ENCODE measurements around the gene COA7.
"Not testable (repeated sequence)": the region's sequence is repeated elsewhere in the genome, so short reads cannot be mapped to it uniquely, and the experiment has no call there.

COA7 gene

DNA sequence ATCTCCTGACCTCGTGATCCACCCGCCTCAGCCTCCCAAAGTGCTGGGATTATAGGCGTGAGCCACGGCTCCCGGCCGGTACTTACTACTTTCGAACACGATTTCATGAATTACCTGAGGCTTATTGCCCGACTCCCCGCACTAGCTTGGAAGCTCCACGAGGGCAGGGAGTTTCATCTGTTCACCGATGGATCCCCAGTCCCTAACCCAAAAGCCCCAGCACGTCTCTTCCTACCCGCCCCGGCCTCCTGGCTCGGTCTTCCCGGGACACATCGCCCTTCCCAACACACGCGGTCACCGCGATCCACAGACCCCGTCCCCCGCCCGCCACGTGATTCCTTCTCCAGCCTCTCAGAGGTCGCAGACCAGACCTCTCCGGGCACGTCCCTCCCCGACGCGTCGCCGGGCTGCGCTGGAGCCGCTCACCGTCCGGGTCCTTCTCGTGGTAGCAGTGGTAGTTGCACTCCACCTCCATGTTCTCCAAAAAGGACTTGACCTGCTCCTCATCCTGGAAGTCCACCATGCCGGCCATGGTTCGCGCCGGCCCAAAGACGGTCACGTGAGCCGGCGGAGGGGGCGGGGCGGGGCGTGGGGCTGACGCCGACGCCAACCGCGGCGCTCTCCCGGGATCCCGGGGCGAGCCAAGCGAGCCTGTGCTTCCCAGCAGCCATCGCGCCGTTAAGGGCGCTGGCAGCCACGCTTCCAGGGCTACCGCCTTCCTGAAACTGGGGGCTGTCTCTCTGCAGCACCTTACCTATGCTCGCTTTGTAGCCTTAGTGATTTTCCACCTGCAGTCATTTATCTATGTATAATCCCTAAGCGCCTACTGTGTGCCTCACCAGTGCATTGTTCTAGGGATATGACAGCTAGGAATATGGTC is at the start of gene COA7:
TSS of gene COA7 (minus strand) at position 553 of the 880 bp plus-strand sequence. CDS start at position 532, 21 bp downstream.
- Mint-ChIP-seq H3K4me1 (peaks cover 38% of the 10 kb centered on the region), H3K4me3 (peak within 1 kb of the TSS; percentile 90), H3K27ac (peak within 1 kb of the TSS; percentile 87), H3K9me3 (no peaks in the 10 kb centered on the region), H3K36me3 (peaks cover 10% of the 10 kb centered on the region), H3K27me3 (peaks cover 11% of the 10 kb centered on the region)
- CTCF ChIA-PET, result interaction anchor here (1.0 kb wide), 1 partner anchor 485 kb away, joined by 4 read pairs; no protein-coding TSS in a partner anchor
- DNase-seq, result peak; percentile 77

DNA sequence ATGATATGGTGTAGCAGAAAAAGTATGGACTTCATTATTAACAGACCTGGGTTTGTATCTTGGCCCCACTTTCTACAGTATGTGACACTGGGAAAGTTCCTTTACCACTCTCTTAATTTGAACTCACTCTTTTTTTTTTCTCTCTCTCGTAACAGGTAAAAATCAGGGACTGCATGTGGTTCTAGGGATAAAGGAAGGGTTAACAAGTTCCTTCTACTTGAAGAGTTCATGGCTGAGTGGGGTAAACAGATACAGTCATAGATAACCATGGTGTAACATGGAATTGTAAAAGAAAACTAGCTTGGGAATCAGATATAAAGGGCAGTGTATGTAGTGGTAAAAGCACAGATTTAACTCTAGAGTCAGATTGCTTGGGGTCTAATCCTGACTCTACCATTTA is 49.3 kb upstream of the COA7 start:
- H3K36me3 Mint-ChIP-seq, result no peaks in the 10 kb centered on the region
- no peaks in the 10 kb centered on the region for H3K9me3 Mint-ChIP-seq
- no peak for DNase-seq
- CTCF ChIA-PET, result interaction anchor here (0.6 to 1.9 kb wide), 2 partner anchors 46 to 380 kb away, joined by 3 to 4 read pairs; no protein-coding TSS in a partner anchor
- no peak overlapping the region for H3K27ac Mint-ChIP-seq
- no peaks in the 10 kb centered on the region for H3K4me1 Mint-ChIP-seq
- H3K4me3 Mint-ChIP-seq, result no peak overlapping the region
- H3K27me3 Mint-ChIP-seq, result no peaks in the 10 kb centered on the region

GRCh38 chr1:52746189-52746588 is 48.0 kb upstream of the COA7 start:
- peaks cover 5% of the 10 kb centered on the region for H3K36me3 Mint-ChIP-seq
- H3K9me3 Mint-ChIP-seq, result no peaks in the 10 kb centered on the region
- no peaks in the 10 kb centered on the region for H3K27me3 Mint-ChIP-seq
- DNase-seq, result no peak
- CTCF ChIA-PET, result no interaction called here
- H3K4me3 Mint-ChIP-seq, result no peak overlapping the region
- no peak overlapping the region for H3K27ac Mint-ChIP-seq
- H3K4me1 Mint-ChIP-seq, result peaks cover 4% of the 10 kb centered on the region

- no peak for DNase-seq
- Mint-ChIP-seq H3K4me3 (no peak overlapping the region), H3K9me3 (no peaks in the 10 kb centered on the region), H3K27me3 (no peaks in the 10 kb centered on the region), H3K27ac (no peak overlapping the region), H3K4me1 (peaks cover 4% of the 10 kb centered on the region), H3K36me3 (peaks cover 9% of the 10 kb centered on the region)
- CTCF ChIA-PET, result no interaction called here
These were observed 43.1 kb upstream of the COA7 start for GRCh38 chr1:52741259-52741658.

DNA sequence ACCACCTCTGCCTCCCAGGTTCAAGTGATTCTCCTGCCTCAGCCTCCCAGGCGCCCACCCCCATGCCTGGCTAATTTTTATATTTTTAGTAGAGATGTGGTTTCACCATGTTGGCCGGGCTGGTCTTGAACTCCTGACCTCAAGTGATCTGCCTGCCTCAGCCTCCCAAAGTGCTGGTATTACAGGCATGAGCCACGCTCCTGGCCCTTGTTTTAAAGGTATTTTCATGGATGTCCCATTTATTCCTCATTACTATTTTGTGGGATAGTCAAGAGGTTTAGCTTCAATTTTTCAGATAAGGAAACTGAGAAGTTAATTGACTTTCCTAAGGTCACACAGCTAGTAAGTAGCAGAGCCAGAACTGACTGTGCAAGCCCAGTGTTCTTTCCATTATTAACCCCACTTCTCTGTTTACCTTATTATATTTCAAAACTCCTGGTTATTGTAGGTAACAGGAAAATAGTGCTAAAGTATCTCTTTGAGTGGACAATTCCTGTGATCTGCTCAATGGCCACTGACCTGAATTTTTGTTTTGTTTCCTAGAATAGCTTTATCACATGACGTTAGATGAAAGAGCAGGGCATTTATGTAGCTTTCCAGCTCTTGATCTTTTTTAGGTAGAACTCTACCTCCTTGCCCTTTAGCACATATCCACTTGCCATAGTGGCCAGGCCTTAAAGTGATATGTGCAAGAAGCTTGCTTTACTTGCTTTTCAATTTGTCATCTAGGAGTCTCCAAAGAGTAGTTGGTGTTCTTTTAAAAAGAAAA is 41.7 kb upstream of the COA7 start:
- Mint-ChIP-seq H3K27ac (no peak overlapping the region), H3K4me1 (peaks cover 4% of the 10 kb centered on the region), H3K36me3 (peaks cover 9% of the 10 kb centered on the region), H3K27me3 (no peaks in the 10 kb centered on the region), H3K4me3 (no peak overlapping the region), H3K9me3 (no peaks in the 10 kb centered on the region)
- CTCF ChIA-PET, result no interaction called here
- DNase-seq, result no peak

GRCh38 chr1:52738893-52739292 is 40.7 kb upstream of the COA7 start:
- Mint-ChIP-seq H3K4me1 (peaks cover 4% of the 10 kb centered on the region), H3K36me3 (peaks cover 9% of the 10 kb centered on the region), H3K27ac (no peak overlapping the region), H3K27me3 (no peaks in the 10 kb centered on the region), H3K4me3 (no peak overlapping the region), H3K9me3 (no peaks in the 10 kb centered on the region)
- CTCF ChIA-PET, result no interaction called here
- DNase-seq, result no peak

DNA sequence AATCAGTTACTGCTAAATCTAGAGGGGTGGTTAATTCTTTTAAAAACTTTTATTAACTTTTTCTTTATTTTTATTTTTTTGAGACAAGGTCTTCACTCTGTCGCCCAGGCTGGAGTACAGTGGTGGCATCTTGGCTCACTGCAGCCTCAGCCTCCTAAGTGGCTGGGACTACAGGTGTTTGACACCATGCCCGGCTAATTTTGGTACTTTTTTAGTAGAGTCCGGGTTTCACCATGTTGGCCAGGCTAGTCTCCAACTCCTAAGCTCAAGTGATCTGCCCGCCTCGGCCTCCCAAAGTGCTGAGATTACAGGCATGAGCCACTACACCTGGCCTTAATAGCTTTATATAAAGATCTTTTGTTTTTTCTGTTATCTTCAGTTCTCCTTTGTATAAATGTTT is 40.0 kb upstream of the COA7 start:
- H3K4me3 Mint-ChIP-seq, result no peak overlapping the region
- H3K27ac Mint-ChIP-seq, result no peak overlapping the region
- CTCF ChIA-PET, result no interaction called here
- no peaks in the 10 kb centered on the region for H3K9me3 Mint-ChIP-seq
- no peaks in the 10 kb centered on the region for H3K27me3 Mint-ChIP-seq
- peaks cover 9% of the 10 kb centered on the region for H3K36me3 Mint-ChIP-seq
- no peak for DNase-seq
- H3K4me1 Mint-ChIP-seq, result peaks cover 4% of the 10 kb centered on the region

- H3K9me3 Mint-ChIP-seq, H3K4me3 Mint-ChIP-seq, H3K27me3 Mint-ChIP-seq, H3K4me1 Mint-ChIP-seq, DNase-seq, CTCF ChIA-PET, H3K36me3 Mint-ChIP-seq, H3K27ac Mint-ChIP-seq: not testable (repeated sequence)
These were observed 37.2 kb upstream of the COA7 start for GRCh38 chr1:52735371-52735770.

DNA sequence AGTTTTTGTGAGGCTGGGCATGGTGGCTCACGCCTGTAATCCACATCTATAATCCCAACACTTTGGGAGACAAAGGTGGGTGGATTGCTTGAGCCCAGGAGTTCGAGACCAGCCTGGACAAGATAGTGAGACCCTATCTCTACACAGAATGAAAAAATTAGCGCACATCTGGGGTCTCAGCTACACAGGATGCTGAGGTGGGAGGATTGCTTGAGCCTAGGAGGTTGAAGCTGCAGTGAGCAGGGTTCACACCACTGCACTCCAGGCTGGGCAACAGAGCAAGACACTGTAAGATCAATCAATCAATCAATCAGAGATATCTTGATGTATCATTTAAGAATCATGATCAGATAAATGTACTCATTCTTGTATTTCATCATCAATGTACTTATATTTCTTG is 35.2 kb upstream of the COA7 start:
- no peak for DNase-seq
- Mint-ChIP-seq H3K27ac (no peak overlapping the region), H3K4me3 (no peak overlapping the region), H3K36me3 (peaks cover 5% of the 10 kb centered on the region), H3K9me3 (no peaks in the 10 kb centered on the region), H3K27me3 (no peaks in the 10 kb centered on the region), H3K4me1 (peaks cover 6% of the 10 kb centered on the region)
- CTCF ChIA-PET, result interaction anchor here (0.7 to 1.0 kb wide), 2 partner anchors 22 to 100 kb away, joined by 3 read pairs; no protein-coding TSS in a partner anchor

DNA sequence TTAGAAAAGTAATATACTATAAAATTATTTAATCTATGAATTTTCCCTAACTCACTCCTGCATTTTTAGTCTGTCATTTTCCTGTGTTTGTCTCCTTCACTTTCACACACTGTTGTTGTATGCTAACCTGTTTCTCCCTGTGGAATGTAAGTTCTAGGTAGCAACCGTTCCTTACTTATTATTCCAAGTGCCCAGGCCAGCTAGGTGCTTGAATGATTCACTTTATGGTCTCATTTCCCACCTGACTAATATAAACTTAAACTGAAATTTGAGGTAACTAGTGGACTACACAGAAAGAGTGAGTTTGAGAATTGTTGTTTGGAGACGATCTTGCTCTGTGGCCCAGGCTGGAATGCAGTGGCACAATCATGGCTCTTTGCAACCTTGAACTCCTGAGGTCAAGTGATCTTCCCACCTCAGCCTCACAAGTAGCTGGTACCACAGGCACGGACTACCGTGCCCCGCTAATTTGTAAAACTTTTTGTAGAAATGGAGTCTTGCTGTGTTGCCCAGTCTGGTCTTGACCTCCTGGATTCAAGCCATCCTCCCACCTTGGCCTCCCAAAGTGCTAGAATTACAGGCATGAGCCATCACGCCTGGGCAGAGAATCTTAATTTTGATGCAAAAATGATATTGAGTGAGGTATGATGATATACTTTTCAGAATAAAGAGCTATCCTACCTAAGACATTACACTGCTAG is 30.0 kb upstream of the COA7 start:
- CTCF ChIA-PET, result no interaction called here
- Mint-ChIP-seq H3K27me3 (peaks cover 12% of the 10 kb centered on the region), H3K36me3 (peaks cover 5% of the 10 kb centered on the region), H3K27ac (no peak overlapping the region), H3K4me3 (peak overlapping the region; percentile 35), H3K4me1 (peaks cover 39% of the 10 kb centered on the region), H3K9me3 (no peaks in the 10 kb centered on the region)
- no peak for DNase-seq

DNA sequence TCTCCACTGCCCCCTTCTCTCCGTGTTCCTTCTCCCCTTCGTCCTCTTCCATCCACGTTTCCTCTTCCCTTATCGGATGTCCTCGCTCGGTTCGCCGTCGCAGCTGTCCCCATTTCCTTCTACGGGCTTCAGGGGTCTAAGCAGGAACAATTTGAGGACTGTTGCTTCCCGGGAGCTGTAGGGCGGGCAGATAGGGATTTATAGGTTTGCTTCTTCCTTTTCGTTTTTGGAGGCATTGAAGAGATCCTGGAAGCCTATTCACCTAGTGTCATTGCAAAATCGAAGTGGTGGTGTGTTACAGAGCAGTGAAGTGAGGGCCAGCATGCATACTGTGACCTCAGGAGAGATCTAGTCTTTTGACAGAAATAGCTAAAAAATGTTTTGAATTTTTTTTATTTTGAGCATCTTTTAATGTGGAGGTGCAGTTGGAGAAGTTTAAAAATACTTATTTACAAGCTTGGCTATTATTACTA is 29.0 kb upstream of the COA7 start:
- CTCF ChIA-PET, result interaction anchor here (0.6 kb wide), 1 partner anchor 98 kb away, joined by 3 read pairs; no protein-coding TSS in a partner anchor
- H3K4me1 Mint-ChIP-seq, result peaks cover 39% of the 10 kb centered on the region

DNA sequence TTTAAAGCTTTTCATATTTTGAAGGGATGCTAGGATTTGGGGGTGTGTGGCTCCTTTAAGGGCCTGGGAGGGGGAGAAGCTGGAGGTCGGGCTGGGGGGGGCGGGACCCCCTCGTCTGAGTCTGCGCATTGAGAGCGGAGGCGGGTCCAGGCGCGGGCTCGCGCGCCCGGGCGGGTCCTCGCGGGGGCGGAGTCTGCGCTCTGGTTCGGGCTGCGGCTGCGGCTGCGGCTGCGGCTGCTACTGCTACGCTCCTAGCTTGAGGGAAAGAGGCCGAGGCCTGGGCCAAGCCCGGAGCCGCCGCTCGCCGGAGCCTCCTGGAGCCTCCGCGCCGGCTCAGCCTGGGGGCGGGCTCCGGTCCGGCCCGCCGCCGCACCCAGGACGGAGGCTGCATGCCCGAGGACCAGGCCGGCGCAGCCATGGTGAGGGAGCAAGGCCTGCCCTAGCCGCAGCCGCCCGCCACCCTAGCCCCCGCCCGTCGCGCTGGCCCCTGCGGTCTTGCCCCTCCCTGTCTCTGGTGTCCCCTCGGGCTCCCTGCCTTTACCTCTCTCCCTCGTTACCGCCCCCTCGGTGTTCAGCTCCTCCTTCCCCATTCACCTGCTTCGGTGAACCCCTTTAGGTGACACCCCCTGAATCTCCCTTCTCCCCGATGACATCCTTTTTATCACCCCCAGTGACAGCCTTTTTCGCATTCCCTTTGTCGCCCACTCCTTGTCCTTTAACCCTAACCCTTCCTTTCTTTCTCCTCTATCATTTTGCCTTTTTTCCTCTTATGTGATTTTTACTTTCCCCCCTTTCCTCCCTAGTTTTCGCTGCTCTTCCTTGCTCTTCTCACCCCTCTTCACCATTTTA is 28.3 kb upstream of the COA7 start, which contains the start of gene ZYG11B:
TSS of gene ZYG11B (plus strand) at position 189 of the 849 bp plus-strand sequence. CDS start at position 390, 201 bp downstream.
- H3K4me3 Mint-ChIP-seq, result peak within 1 kb of the TSS; percentile 89
- H3K9me3 Mint-ChIP-seq, result no peaks in the 10 kb centered on the region
- peaks cover 2% of the 10 kb centered on the region for H3K36me3 Mint-ChIP-seq
- peak within 1 kb of the TSS; percentile 81 for H3K27ac Mint-ChIP-seq
- CTCF ChIA-PET, result interaction anchor here (1.3 kb wide), 1 partner anchor 99 kb away, joined by 3 read pairs; no protein-coding TSS in a partner anchor
- peak; percentile 92 for DNase-seq
- peaks cover 16% of the 10 kb centered on the region for H3K27me3 Mint-ChIP-seq
- H3K4me1 Mint-ChIP-seq, result peaks cover 39% of the 10 kb centered on the region

More for the DNA sequence above, 29.0 kb upstream of the COA7 start:
- Mint-ChIP-seq H3K27ac (peak overlapping the region; percentile 81), H3K27me3 (peaks cover 16% of the 10 kb centered on the region), H3K9me3 (no peaks in the 10 kb centered on the region), H3K4me3 (peak overlapping the region; percentile 89), H3K36me3 (peaks cover 5% of the 10 kb centered on the region)
- peak; percentile 25 for DNase-seq

GRCh38 chr1:52725903-52726264 is 27.7 kb upstream of the COA7 start:
- H3K4me1 Mint-ChIP-seq, result peaks cover 38% of the 10 kb centered on the region
- H3K36me3 Mint-ChIP-seq, result peaks cover 2% of the 10 kb centered on the region
- H3K4me3 Mint-ChIP-seq, result peak overlapping the region; percentile 77
- no peak for DNase-seq
- peak overlapping the region; percentile 11 for H3K27ac Mint-ChIP-seq
- peaks cover 16% of the 10 kb centered on the region for H3K27me3 Mint-ChIP-seq
- CTCF ChIA-PET, result interaction anchor here (1.3 kb wide), 1 partner anchor 100 kb away, joined by 3 read pairs; no protein-coding TSS in a partner anchor
- no peaks in the 10 kb centered on the region for H3K9me3 Mint-ChIP-seq
